Transverse colon (tissue), 4 donors: ENCODE data around the gene PLPP7. TPM values are rescaled to one million over a fixed set of nuclear protein-coding genes. Genes with fewer than 3 reads are reported as not detected.

ENCODE experiments used
- DNase-seq: peaks from one replicate; pipeline ENCODE4 v3.0.0-alpha.2; 2019
- H3K27ac ChIP-seq, 4 donors: fragments of 200-600 bp; sonication (generic); 2 replicates each; pipeline ENCODE4 v1.5.1; 2016 to 2018; ENCODE audit warnings: inconsistent platforms in 4 of 4
- H3K27me3 ChIP-seq: fragments of 200-600 bp; sonication (generic); 2 replicates; pipeline ENCODE4 v1.5.1; 2017; ENCODE audit warnings: inconsistent platforms
- H3K36me3 ChIP-seq, 4 donors: fragments of 200-600 bp; sonication (generic); 2 replicates each; pipeline ENCODE4 v1.5.1; 2017 to 2019; ENCODE audit warnings: inconsistent platforms in 4 of 4
- H3K4me1 ChIP-seq, 4 donors: fragments of 200-600 bp; sonication (generic); 2 replicates each; pipeline ENCODE4 v1.5.1; 2017 to 2020; ENCODE audit warnings: inconsistent platforms in 4 of 4
- H3K4me3 ChIP-seq, 4 donors: fragments of 200-600 bp; sonication (generic); 1 replicate in 1 of 4; 2 replicates in 3 of 4; pipeline versions ENCODE4 v1.5.1 to v1.6.1; 2017 to 2019; ENCODE audit warnings: inconsistent platforms in 4 of 4
- H3K9me3 ChIP-seq, 2 donors: fragments of 200-600 bp; sonication (generic); 2 replicates each; pipeline ENCODE4 v1.5.1; 2017 to 2019; ENCODE audit warnings: inconsistent platforms in 2 of 2
- EP300 ChIP-seq: sonication (generic); formaldehyde crosslinking; IDR thresholded peaks from one replicate; pipeline ENCODE4 v1.6.1; 2017; ENCODE audit warnings: antibody characterized with exemption, low read depth
- POLR2A ChIP-seq: fragments of 450-650 bp; IDR thresholded peaks from one replicate; pipeline ENCODE4 v1.6.1; 2016; ENCODE audit warnings: antibody characterized with exemption, mild to moderate bottlenecking, moderate library complexity
- POLR2AphosphoS5 ChIP-seq, 3 donors: sonication (generic); formaldehyde crosslinking; IDR thresholded peaks; one replicate each; pipeline ENCODE4 v1.6.1; 2016; ENCODE audit warnings: antibody characterized with exemption in 3 of 3
- WGBS, 2 donors: methylation state at CpG; one replicate each; pipeline ENCODE4 v1.1.5; 2018; ENCODE audit warnings: low coverage in 1 of 2; 5-methylcytosine and 5-hydroxymethylcytosine counted together
- in situ Hi-C, 4 donors: fragments of 200-750 bp; cut with MboI; loops; one replicate each; pipeline versions ENCODE4 v1.15.0 to v1.15.1; 2017; ENCODE audit warnings: low sequenced_read_pairs in 3 of 4, low pct_ligation_motif_present in 1 of 4, low pct_unique_long_range_greater_than_20kb in 1 of 4
- intact Hi-C: fragments of 100-400 bp; cut with DNase I; formaldehyde crosslinking; loops from one replicate; pipeline ENCODE4 v1.15.1; 2023; ENCODE audit warnings: low total_unique reads
- total RNA-seq, 4 donors: library from RNA; depleted of rRNA; stranded (reverse); fragments of >200 nt; gene quantifications; one replicate each; pipeline ENCODE4 v1.1.0, GENCODE V29; 2016
- TF ChIP-seq, protein P1 (sequence below), 5 experiments: fragments of 200-600 bp in 3 of 5; fragments of 450-650 bp in 2 of 5; sonication (generic) in 3 of 5; IDR thresholded peaks; 1 replicate in 2 of 5; 2 replicates in 3 of 5; pipeline ENCODE4 v1.5.1; 2016 to 2017; ENCODE audit warnings: antibody characterized with exemption in 5 of 5, inconsistent platforms in 3 of 5, mild to moderate bottlenecking in 2 of 5, moderate library complexity in 1 of 5

PLPP7 gene
- total RNA-seq, 4 donors from 2014 or later: 3.0 to 10.3 (median 4.1) TPM

DNA sequence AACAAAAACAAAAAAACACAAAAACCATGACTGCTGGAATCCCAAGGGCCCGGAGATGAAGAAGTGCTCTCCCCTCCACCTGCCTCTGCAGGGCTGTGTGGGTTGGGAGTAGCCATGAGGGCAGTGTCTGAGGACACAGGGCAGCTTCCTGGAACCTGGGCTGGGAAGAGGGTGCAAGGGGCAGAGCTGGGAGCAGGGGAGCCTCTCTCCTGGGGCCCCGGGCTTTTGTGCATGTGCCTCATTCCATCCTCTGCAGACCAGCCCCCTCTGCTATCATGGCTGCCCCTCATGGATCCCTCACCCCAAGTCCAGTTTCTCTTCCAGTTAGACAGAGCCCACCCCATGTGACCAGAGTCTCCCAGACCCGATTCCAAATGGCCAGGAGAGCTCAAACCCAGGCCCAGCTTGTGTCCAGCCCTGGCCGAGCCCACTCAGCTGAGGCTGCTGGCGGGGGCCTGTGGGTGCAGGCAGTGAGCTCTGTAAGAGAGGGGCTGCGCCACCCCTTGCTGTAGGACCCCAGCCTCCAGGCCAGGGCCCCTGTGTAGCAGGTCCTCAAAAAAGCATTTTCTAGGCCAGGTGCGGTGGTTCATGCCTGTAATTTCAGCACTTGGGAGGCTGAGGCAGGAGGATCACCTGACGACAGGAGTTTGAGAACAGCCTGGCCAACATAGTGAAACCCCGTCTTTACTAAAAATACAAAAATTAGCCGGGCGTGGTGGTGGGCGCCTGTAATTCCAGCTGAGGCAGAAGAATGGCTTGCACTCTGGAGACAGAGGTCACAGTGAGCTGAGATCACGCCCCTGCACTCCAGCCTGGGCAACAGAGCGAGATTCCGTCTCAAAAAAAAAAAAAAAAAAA, 44.5 kb downstream of the PLPP7 start:
- Histone ChIP-seq H3K36me3 (no peaks in the 10 kb centered on the region), H3K27ac (no peak overlapping the region), H3K9me3 (no peaks in the 10 kb centered on the region), H3K4me1 (peaks cover 0 to 6% (median 0%) of the 10 kb centered on the region in 4 donors), H3K27me3 (no peaks in the 10 kb centered on the region), H3K4me3 (no peak overlapping the region)
- TF ChIP-seq EP300 (no peak), POLR2A (no peak), POLR2AphosphoS5 (IDR thresholded peaks at IDR 0.05) (no peak)
- TF ChIP-seq, protein P1, sequence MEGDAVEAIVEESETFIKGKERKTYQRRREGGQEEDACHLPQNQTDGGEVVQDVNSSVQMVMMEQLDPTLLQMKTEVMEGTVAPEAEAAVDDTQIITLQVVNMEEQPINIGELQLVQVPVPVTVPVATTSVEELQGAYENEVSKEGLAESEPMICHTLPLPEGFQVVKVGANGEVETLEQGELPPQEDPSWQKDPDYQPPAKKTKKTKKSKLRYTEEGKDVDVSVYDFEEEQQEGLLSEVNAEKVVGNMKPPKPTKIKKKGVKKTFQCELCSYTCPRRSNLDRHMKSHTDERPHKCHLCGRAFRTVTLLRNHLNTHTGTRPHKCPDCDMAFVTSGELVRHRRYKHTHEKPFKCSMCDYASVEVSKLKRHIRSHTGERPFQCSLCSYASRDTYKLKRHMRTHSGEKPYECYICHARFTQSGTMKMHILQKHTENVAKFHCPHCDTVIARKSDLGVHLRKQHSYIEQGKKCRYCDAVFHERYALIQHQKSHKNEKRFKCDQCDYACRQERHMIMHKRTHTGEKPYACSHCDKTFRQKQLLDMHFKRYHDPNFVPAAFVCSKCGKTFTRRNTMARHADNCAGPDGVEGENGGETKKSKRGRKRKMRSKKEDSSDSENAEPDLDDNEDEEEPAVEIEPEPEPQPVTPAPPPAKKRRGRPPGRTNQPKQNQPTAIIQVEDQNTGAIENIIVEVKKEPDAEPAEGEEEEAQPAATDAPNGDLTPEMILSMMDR (IDR thresholded peaks at IDR 0.05): no peak
- intact Hi-C loops (loop anchor here (10.0 kb wide), 1 partner anchor 1649 kb away; no protein-coding TSS in a partner anchor), in situ Hi-C loops (loop anchor here (10.0 to 25.0 kb wide), 3 partner anchors 149 to 279 kb away; no protein-coding TSS in a partner anchor)
- no peak for DNase-seq
- 85% methylated on average over 14 of the region's 15 CpGs; no CpG with 5 or more reads in 1 of the 2 donors for WGBS, 2 donors

DNA sequence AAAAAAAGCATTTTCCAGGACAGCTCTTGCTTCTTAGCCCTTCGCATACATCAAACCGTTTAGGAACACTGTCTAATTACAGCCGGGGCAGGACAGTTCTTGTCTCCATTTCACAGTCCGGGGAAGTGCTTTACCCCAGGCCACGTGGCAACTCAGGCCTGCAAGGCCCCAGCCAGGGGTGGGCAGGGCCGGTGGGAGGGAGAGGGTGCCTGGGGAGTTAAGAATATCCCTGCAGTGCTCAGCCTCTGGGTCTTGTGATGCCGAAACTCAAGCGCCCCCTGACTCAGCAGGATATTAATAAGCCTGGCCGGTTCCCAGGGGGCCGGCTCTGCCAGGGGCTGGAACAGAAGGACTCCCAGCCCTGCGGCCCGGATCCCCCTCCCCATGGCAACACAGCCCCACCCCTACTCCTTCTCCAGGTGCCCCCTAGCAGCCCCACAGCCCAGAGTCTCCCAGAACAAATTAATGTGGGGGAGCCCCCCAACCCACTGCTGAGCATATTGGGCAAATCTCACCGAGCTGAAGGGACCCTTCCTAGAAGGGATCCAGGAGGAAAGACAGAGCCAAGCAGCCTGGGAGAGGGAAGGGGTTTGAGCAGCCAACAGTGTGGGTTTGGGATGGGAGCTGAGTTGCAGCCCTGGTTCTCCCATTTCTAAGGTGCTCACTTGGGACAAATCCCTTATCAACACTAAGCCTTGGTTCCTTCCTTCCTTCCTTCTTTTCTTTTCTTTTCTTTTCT, 45.3 kb downstream of the PLPP7 start:
- no peak overlapping the region for H3K4me3 ChIP-seq
- peaks cover 0 to 6% (median 0%) of the 10 kb centered on the region in 4 donors for H3K4me1 ChIP-seq
- H3K27ac ChIP-seq: no peak overlapping the region
- H3K27me3 ChIP-seq: no peaks in the 10 kb centered on the region
- in situ Hi-C loops (loop anchor here (5.0 to 25.0 kb wide), 4 partner anchors 150 to 280 kb away; no protein-coding TSS in a partner anchor), intact Hi-C loops (loop anchor here (5.0 to 10.0 kb wide), 3 partner anchors 157 to 1650 kb away; no protein-coding TSS in a partner anchor)
- DNase-seq: no peak
- H3K9me3 ChIP-seq: no peaks in the 10 kb centered on the region
- 33 to 62% methylated on average over 3 to 12 of the region's 13 CpGs for WGBS, 2 donors
- no peak for TF ChIP-seq POLR2A
- TF ChIP-seq, protein P1 (IDR thresholded peaks at IDR 0.05): no peak
- TF ChIP-seq EP300: no peak
- TF ChIP-seq POLR2AphosphoS5 (IDR thresholded peaks at IDR 0.05): no peak
- no peaks in the 10 kb centered on the region for H3K36me3 ChIP-seq

DNA sequence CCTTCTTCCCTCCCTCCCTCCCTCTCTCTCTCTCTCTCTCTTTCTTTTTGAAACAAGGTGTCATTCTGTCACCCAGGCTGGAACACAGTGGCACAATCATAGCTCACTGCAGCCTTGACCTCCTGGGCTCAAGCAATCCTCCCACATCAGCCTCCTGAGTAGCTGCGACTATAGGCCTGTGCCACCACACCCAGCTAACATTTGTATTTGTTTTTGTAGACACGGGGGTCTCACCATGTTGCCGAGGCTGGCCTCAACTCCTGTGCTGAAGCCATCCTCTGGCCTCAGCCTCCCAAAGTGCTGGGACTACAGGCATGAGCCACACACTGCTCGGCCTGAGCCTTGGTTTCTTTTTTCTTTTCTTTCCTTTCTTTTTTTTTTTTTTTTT, 45.8 kb downstream of the PLPP7 start:
- intact Hi-C loops: loop anchor here (5.0 to 10.0 kb wide), 3 partner anchors 158 to 1651 kb away; no protein-coding TSS in a partner anchor
- no peak for DNase-seq
- no peaks in the 10 kb centered on the region for H3K9me3 ChIP-seq
- no peak overlapping the region for H3K4me3 ChIP-seq
- no peaks in the 10 kb centered on the region for H3K36me3 ChIP-seq
- H3K27ac ChIP-seq: no peak overlapping the region
- in situ Hi-C loops: loop anchor here (5.0 to 25.0 kb wide), 4 partner anchors 151 to 281 kb away; no protein-coding TSS in a partner anchor
- TF ChIP-seq POLR2AphosphoS5 (IDR thresholded peaks at IDR 0.05): no peak
- TF ChIP-seq, protein P1 (IDR thresholded peaks at IDR 0.05): no peak
- TF ChIP-seq POLR2A: no peak
- TF ChIP-seq EP300: no peak
- H3K27me3 ChIP-seq: no peaks in the 10 kb centered on the region
- peaks cover 0 to 6% (median 0%) of the 10 kb centered on the region in 4 donors for H3K4me1 ChIP-seq
- WGBS, 2 donors: 60 to 68% methylated on average over 4 of the region's 4 CpGs
